ENCODE data around the gene ZRANB3.

Gene ZRANB3

DNA sequence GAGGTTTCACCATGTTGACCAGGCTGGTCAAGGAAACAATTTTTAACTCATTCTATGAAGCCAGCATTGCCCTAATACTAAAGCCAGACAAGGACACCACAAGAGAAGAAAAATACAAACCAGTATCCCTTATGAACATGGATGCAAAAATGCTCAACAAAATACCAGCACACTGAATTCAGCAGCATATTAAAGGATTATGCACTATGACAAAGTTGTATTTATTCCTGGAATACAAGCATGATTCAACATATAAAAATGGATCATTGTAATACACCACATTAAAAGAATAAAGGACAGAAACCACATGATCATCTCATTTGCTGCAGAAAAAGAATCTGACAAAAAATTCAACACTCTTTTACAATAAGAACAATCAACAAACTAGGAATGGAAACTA, 340.2 kb downstream of the ZRANB3 start:
- H3K4me3 ChIP-seq (ENCODE audit: low read depth, low read length): no peak overlapping the region
- no peak for DNase-seq (ENCODE audit: low read depth)
- TF ChIP-seq, protein P1, sequence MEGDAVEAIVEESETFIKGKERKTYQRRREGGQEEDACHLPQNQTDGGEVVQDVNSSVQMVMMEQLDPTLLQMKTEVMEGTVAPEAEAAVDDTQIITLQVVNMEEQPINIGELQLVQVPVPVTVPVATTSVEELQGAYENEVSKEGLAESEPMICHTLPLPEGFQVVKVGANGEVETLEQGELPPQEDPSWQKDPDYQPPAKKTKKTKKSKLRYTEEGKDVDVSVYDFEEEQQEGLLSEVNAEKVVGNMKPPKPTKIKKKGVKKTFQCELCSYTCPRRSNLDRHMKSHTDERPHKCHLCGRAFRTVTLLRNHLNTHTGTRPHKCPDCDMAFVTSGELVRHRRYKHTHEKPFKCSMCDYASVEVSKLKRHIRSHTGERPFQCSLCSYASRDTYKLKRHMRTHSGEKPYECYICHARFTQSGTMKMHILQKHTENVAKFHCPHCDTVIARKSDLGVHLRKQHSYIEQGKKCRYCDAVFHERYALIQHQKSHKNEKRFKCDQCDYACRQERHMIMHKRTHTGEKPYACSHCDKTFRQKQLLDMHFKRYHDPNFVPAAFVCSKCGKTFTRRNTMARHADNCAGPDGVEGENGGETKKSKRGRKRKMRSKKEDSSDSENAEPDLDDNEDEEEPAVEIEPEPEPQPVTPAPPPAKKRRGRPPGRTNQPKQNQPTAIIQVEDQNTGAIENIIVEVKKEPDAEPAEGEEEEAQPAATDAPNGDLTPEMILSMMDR (IDR thresholded peaks at IDR 0.05; ENCODE audit: control insufficient read depth, extremely low read depth, insufficient read depth): no peak

DNA sequence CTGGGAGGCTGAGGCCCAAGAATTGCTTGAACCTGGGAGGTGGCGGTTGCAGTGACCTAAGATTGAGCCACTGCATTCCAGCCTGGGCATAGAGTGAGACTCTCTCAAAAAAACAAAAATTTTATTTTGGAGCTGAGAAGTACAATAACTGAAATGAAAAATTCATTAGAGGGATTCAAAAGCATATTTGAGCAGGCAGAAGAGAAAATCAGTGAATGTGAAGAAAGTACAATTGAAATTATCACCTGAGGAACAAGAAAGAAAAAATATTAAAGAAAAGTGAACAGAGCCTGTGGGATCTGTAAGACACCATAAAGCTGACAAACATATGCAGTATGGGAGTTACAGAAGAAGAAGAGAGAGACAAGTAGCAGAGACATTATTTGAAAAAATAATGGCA, 341.9 kb downstream of the ZRANB3 start:
- no peak overlapping the region for H3K4me3 ChIP-seq (ENCODE audit: low read depth, low read length)
- TF ChIP-seq, protein P1 (IDR thresholded peaks at IDR 0.05; ENCODE audit: control insufficient read depth, extremely low read depth, insufficient read depth): no peak
- no peak for DNase-seq (ENCODE audit: low read depth)

DNA sequence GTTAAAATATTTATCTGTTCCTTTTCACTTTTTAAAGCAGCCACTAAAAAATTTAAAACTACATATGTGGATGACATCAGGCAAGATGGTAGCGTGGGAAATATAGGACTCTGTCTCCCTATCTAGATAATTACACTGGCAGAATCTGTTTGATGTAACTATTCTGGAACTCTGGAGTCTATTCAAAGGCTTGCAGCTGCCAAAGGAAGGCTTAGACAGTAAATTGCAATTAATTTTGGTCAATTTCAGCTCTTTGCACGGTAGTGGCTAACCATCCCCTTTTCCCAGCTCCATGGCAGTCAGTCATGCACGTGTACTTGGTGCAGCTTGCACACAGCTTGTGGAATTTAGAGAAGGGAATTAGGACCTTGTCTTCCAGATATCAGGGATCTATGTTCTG, 343.7 kb downstream of the ZRANB3 start:
- DNase-seq (ENCODE audit: low read depth): no peak
- TF ChIP-seq, protein P1 (IDR thresholded peaks at IDR 0.05; ENCODE audit: control insufficient read depth, extremely low read depth, insufficient read depth): no peak
- H3K4me3 ChIP-seq (ENCODE audit: low read depth, low read length): no peak overlapping the region

DNA sequence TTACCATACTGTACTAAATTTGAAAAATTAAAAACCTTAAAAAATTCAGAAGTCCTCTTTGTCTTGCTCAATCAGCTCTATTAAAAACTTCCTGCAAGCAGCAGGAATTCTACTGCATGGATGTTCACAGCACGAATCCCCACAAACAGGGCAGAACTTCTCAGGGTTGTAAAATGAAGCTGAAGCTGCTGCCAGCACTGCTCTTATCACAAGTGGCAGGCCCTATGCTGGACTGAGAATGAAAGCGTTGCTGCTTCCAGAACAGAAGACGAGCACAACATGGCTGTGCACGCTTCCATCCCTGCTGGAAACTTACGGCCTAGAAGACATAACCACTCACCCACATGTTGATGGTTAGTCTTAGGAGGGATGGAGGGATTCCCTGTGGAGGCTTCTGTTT, 345.0 kb downstream of the ZRANB3 start:
- DNase-seq (ENCODE audit: low read depth): no peak
- TF ChIP-seq, protein P1 (IDR thresholded peaks at IDR 0.05; ENCODE audit: control insufficient read depth, extremely low read depth, insufficient read depth): no peak
- H3K4me3 ChIP-seq (ENCODE audit: low read depth, low read length): no peak overlapping the region

DNA sequence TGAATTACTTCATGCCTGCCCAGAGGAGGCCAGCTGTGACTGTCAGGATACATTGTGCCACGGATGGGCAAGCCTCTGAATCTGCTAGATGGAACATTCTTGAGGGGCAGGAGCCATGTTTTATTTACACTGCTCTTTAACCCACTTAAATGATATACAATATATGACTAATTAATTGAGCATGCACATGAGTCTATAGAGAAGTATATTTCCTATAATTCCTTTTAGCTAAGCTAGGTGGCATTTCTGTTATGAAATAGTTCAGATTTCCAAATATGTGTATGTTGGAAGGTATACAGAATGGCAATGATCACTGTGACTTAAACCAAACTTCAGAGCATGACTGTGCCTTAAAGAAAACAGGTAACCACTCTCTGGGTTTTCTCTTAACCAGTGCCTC, 347.2 kb downstream of the ZRANB3 start:
- TF ChIP-seq, protein P1 (IDR thresholded peaks at IDR 0.05; ENCODE audit: control insufficient read depth, extremely low read depth, insufficient read depth): no peak
- DNase-seq (ENCODE audit: low read depth): no peak
- no peak overlapping the region for H3K4me3 ChIP-seq (ENCODE audit: low read depth, low read length)

DNA sequence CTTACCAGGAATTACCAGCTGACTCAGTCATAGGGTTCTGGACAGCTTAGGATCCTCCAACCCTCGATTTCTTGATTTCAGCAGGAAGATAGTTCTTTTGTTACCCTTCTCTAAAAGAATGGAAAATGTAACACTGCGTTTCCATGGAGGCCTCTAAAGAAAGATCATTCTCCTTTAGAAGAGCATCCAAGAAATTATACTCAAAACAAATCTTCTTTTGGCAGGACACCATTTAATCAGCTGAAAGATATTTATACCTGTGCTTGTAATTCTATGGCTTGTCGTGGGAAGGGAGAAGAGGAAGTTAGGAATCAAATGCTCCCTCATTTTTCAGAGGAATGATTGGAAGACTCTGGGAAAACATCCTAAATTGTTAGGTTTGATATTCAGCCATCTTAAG, 348.4 kb downstream of the ZRANB3 start:
- H3K4me3 ChIP-seq (ENCODE audit: low read depth, low read length): no peak overlapping the region
- TF ChIP-seq, protein P1 (IDR thresholded peaks at IDR 0.05; ENCODE audit: control insufficient read depth, extremely low read depth, insufficient read depth): no peak

DNA sequence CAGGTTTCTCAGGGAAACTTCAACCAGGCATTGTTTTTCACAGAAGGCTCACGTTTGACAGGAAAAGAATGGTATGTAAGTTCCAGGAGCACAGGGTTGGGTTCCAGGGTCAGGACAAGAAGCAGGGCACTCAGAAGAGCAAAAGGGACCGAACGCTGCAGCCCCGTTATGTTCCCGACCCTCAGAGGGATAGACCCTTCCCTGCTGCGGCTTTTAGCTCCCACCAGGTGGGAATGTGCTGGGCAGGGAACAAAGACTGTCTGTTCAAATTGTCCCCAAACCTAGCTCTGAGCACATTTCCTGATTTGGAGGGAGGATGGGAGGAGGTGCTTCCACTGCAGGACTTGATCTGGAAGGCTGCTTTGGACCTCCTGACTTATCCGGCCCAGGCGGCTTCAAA, 348.8 kb downstream of the ZRANB3 start:
- no peak overlapping the region for H3K4me3 ChIP-seq (ENCODE audit: low read depth, low read length)
- DNase-seq (ENCODE audit: low read depth): no peak

More for the DNA sequence above, 348.4 kb downstream of the ZRANB3 start:
- DNase-seq (ENCODE audit: low read depth): no peak

More for the DNA sequence above, 348.8 kb downstream of the ZRANB3 start:
- TF ChIP-seq, protein P1 (IDR thresholded peaks at IDR 0.05; ENCODE audit: control insufficient read depth, extremely low read depth, insufficient read depth): no peak
